CD14-positive monocyte (primary cell): Measurements from ENCODE around the gene PLIN3. TPM values are rescaled to one million over a fixed set of nuclear protein-coding genes. Genes with fewer than 3 reads are reported as not detected.

Experiments
- DNase-seq, 3 donors: peaks; one replicate each; pipeline ENCODE4 v3.0.0-alpha.2; 2011 to 2022
- H2AFZ ChIP-seq: 2 replicates; pipeline ENCODE4 v1.6.0; 2012; ENCODE audit warnings: mild to moderate bottlenecking, low read depth, low read length, inconsistent platforms; ENCODE audit not compliant: insufficient read depth, poor library complexity, severe bottlenecking
- H3K27ac ChIP-seq, 2 donors: 1 replicate in 1 of 2; 2 replicates in 1 of 2; pipeline ENCODE4 v1.5.1; 2012 to 2013; ENCODE audit warnings: low read length in 2 of 2, control low read depth in 1 of 2, inconsistent platforms in 1 of 2, low read depth in 1 of 2, mild to moderate bottlenecking in 1 of 2
- H3K27me3 ChIP-seq, 2 donors: one replicate each; pipeline versions ENCODE4 v1.6.0 to v1.6.1; 2011 to 2013; ENCODE audit warnings: low read length in 2 of 2; ENCODE audit not compliant: control insufficient read depth in 2 of 2, insufficient read depth in 2 of 2
- H3K36me3 ChIP-seq, 2 donors: replicated peaks in 1 of 2; 1 replicate in 1 of 2; 2 replicates in 1 of 2; pipeline versions ENCODE4 v1.5.1 to v1.6.1; 2012 to 2013; ENCODE audit warnings: low read length in 2 of 2, control low read depth in 1 of 2, inconsistent platforms in 1 of 2, mild to moderate bottlenecking in 1 of 2; ENCODE audit not compliant: insufficient read depth in 2 of 2, control insufficient read depth in 1 of 2
- H3K4me1 ChIP-seq, 2 donors: 1 replicate in 1 of 2; 2 replicates in 1 of 2; pipeline versions ENCODE4 v1.5.1 to v1.6.1; 2012 to 2013; ENCODE audit warnings: low read length in 2 of 2, control low read depth in 1 of 2, inconsistent platforms in 1 of 2, mild to moderate bottlenecking in 1 of 2, moderate library complexity in 1 of 2; ENCODE audit not compliant: insufficient read depth in 2 of 2, control insufficient read depth in 1 of 2
- H3K4me2 ChIP-seq: replicated peaks from 2 replicates; pipeline ENCODE3; 2012; ENCODE audit warnings: low read length, moderate library complexity, mild to moderate bottlenecking; ENCODE audit not compliant: poor library complexity, severe bottlenecking; ENCODE audit errors: extremely low read depth
- H3K4me3 ChIP-seq, 3 experiments: fragments of 200-600 bp in 1 of 3; sonication (generic) in 1 of 3; replicated peaks in 1 of 3; 1 replicate in 2 of 3; 2 replicates in 1 of 3; pipeline ENCODE4 v1.5.1; 2011 to 2013; ENCODE audit warnings: low read length in 3 of 3, mild to moderate bottlenecking in 3 of 3, control low read depth in 2 of 3, low read depth in 2 of 3, inconsistent platforms in 1 of 3, moderate library complexity in 1 of 3
- H3K79me2 ChIP-seq: 2 replicates; pipeline ENCODE4 v1.6.0; 2012; ENCODE audit warnings: mild to moderate bottlenecking, control low read depth, inconsistent platforms, low read length, moderate library complexity; ENCODE audit not compliant: insufficient read depth
- H3K9ac ChIP-seq: 2 replicates; pipeline ENCODE4 v1.6.0; 2017; ENCODE audit warnings: low read length, mild to moderate bottlenecking; ENCODE audit not compliant: insufficient read depth, poor library complexity, severe bottlenecking
- H3K9me3 ChIP-seq, 2 donors: replicated peaks in 1 of 2; 1 replicate in 1 of 2; 2 replicates in 1 of 2; pipeline versions ENCODE4 v1.5.1 to v1.6.1; 2012 to 2013; ENCODE audit warnings: low read length in 2 of 2, control low read depth in 1 of 2; ENCODE audit not compliant: control insufficient read depth in 1 of 2, insufficient read depth in 1 of 2
- H4K20me1 ChIP-seq: 2 replicates; pipeline ENCODE4 v1.6.0; 2012; ENCODE audit warnings: mild to moderate bottlenecking, low read length, control low read depth, moderate library complexity; ENCODE audit not compliant: insufficient read depth
- H3K27ac Mint-ChIP-seq, 7 donors: one replicate each; pipeline ENCODE4 v1.8.0; 2020; ENCODE audit warnings: mild to moderate bottlenecking in 7 of 7, mixed read lengths in 7 of 7, moderate library complexity in 6 of 7, inconsistent platforms in 2 of 7
- H3K27me3 Mint-ChIP-seq, 3 donors: one replicate each; pipeline ENCODE4 v1.8.0; 2021 to 2022; ENCODE audit warnings: low read depth in 3 of 3, mild to moderate bottlenecking in 3 of 3, mixed read lengths in 3 of 3, moderate library complexity in 3 of 3, inconsistent platforms in 1 of 3
- H3K36me3 Mint-ChIP-seq, 2 donors: one replicate each; pipeline ENCODE4 v1.8.0; 2020; ENCODE audit warnings: mixed read lengths in 2 of 2, inconsistent platforms in 1 of 2, mild to moderate bottlenecking in 1 of 2
- H3K4me1 Mint-ChIP-seq: one replicate; pipeline ENCODE4 v1.8.0; 2020; ENCODE audit warnings: mild to moderate bottlenecking, mixed read lengths
- H3K4me3 Mint-ChIP-seq, 2 donors: one replicate each; pipeline ENCODE4 v1.8.0; 2020; ENCODE audit warnings: mild to moderate bottlenecking in 2 of 2, mixed read lengths in 2 of 2, moderate library complexity in 1 of 2
- H3K9me3 Mint-ChIP-seq, 7 donors: one replicate each; pipeline ENCODE4 v1.8.0; 2020 to 2022; ENCODE audit warnings: mixed read lengths in 7 of 7, mild to moderate bottlenecking in 6 of 7, moderate library complexity in 6 of 7, inconsistent platforms in 2 of 7
- WGBS: methylation state at CpG from one replicate; pipeline ENCODE4 v1.1.5; 2013; ENCODE audit warnings: missing lambda C conversion rate; ENCODE audit not compliant: insufficient coverage; 5-methylcytosine and 5-hydroxymethylcytosine counted together
- intact Hi-C, 2 donors: fragments of 100-400 bp; cut with micrococcal nuclease; formaldehyde crosslinking; loops; one replicate each; pipeline versions ENCODE4 v1.15.0 to v1.15.1; 2023
- polyA plus RNA-seq, 3 donors: library from polyadenylated mRNA; depleted of rRNA in 1 of 3; unstranded in 2 of 3; stranded (reverse) in 1 of 3; fragments of 300-500 nt in 2 of 3; fragments of >200 nt in 1 of 3; fragmentation: Illumina TruSeq in 2 of 3; gene quantifications; 1 replicate in 2 of 3; 2 replicates in 1 of 3; pipeline ENCODE4 v1.2.3, GENCODE V29; 2012 to 2021
- TF ChIP-seq, protein P1 (sequence below): fragments of 200-600 bp; IDR thresholded peaks from one replicate; pipeline ENCODE4 v1.8.0; 2022; ENCODE audit warnings: antibody characterized with exemption, mild to moderate bottlenecking

PLIN3 gene
- polyA plus RNA-seq, 3 donors, result 78.8 to 151 (median 138) TPM

DNA sequence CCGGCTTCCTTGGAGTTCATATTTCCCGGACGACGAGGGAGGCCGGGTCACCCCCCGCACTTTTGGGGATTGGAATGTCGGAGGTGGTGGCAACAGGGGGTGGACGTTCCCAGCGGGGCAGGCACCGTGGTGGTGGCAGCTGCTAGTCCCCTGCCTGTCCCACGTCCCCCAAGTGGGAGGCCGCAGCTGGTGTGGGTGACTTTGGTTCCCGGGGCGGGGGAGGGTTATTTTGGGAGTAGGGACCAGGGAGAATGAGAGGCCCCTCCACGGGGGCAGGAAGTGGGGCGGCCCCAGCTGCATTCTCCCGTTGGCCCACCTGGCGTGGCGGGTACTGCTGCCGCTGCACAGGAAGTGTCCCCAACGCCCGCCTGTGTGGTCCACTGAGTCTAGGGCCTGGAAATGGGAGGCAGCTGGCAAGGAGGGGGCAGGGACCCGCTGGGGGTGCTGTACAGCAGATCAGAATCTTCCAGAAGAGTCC is 11.1 kb upstream of the PLIN3 start:
- Histone ChIP-seq H3K79me2 (no peaks in the 10 kb centered on the region), H3K9me3 (no peaks in the 10 kb centered on the region), H3K27me3 (peaks cover 0 to 4% of the 10 kb centered on the region in 2 donors), H3K4me2 (peak overlapping the region; percentile 4), H3K4me3 (no peak overlapping the region), H3K27ac (no peak overlapping the region), H3K4me1 (peaks cover 11 to 17% of the 10 kb centered on the region in 2 donors), H3K36me3 (no peaks in the 10 kb centered on the region), H4K20me1 (no peaks in the 10 kb centered on the region), H2AFZ (no peak overlapping the region), H3K9ac (no peak overlapping the region)
- intact Hi-C loops, result loop anchor here in 1 of 2 donors (10.0 kb wide), 1 partner anchor 96 kb away; no protein-coding TSS in a partner anchor
- no peak for DNase-seq
- no peaks in the 10 kb centered on the region for H3K9me3 Mint-ChIP-seq
- H3K27ac Mint-ChIP-seq, result no peak overlapping the region
- H3K4me3 Mint-ChIP-seq, result peak overlapping the region in 1 of 2 donors; percentile 62
- H3K4me1 Mint-ChIP-seq, result peaks cover 16% of the 10 kb centered on the region
- 1% methylated on average over 18 of the region's 23 CpGs for WGBS
- H3K36me3 Mint-ChIP-seq, result no peaks in the 10 kb centered on the region
- peaks cover 0 to 15% (median 15%) of the 10 kb centered on the region in 3 donors for H3K27me3 Mint-ChIP-seq
- TF ChIP-seq, protein P1, sequence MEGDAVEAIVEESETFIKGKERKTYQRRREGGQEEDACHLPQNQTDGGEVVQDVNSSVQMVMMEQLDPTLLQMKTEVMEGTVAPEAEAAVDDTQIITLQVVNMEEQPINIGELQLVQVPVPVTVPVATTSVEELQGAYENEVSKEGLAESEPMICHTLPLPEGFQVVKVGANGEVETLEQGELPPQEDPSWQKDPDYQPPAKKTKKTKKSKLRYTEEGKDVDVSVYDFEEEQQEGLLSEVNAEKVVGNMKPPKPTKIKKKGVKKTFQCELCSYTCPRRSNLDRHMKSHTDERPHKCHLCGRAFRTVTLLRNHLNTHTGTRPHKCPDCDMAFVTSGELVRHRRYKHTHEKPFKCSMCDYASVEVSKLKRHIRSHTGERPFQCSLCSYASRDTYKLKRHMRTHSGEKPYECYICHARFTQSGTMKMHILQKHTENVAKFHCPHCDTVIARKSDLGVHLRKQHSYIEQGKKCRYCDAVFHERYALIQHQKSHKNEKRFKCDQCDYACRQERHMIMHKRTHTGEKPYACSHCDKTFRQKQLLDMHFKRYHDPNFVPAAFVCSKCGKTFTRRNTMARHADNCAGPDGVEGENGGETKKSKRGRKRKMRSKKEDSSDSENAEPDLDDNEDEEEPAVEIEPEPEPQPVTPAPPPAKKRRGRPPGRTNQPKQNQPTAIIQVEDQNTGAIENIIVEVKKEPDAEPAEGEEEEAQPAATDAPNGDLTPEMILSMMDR, result no peak

- H2AFZ ChIP-seq, result no peak overlapping the region
- DNase-seq, result no peak
- intact Hi-C loops, result loop anchor here in 1 of 2 donors (10.0 kb wide), 1 partner anchor 97 kb away; no protein-coding TSS in a partner anchor
- Mint-ChIP-seq H3K36me3 (no peaks in the 10 kb centered on the region), H3K27me3 (peaks cover 0 to 15% (median 15%) of the 10 kb centered on the region in 3 donors), H3K27ac (no peak overlapping the region), H3K4me1 (peaks cover 16% of the 10 kb centered on the region), H3K9me3 (no peaks in the 10 kb centered on the region), H3K4me3 (no peak overlapping the region)
- no peak overlapping the region for H3K27ac ChIP-seq
- no peak overlapping the region for H3K9ac ChIP-seq
- no peaks in the 10 kb centered on the region for H3K79me2 ChIP-seq
- no peak overlapping the region for H3K4me2 ChIP-seq
- H3K4me1 ChIP-seq, result peaks cover 11 to 17% of the 10 kb centered on the region in 2 donors
- WGBS, result 56% methylated on average over 29 of the region's 30 CpGs
- peaks cover 0 to 4% of the 10 kb centered on the region in 2 donors for H3K27me3 ChIP-seq
- H3K9me3 ChIP-seq, result no peaks in the 10 kb centered on the region
- no peaks in the 10 kb centered on the region for H4K20me1 ChIP-seq
- TF ChIP-seq, protein P1, result no peak
- H3K4me3 ChIP-seq, result no peak overlapping the region
- no peaks in the 10 kb centered on the region for H3K36me3 ChIP-seq
These were observed 10.5 kb upstream of the PLIN3 start for GRCh38 chr19:4877753-4878490.
